GM12864 (cell line): ENCODE data around the gene BFSP1.

Experiments
- DNase-seq: peaks from one replicate; pipeline ENCODE4 v3.0.0-alpha.2; 2011; ENCODE audit warnings: low read depth
- H3K4me3 ChIP-seq: 2 replicates; pipeline ENCODE4 v1.5.1; 2011; ENCODE audit warnings: mild to moderate bottlenecking, low read depth, low read length, control low read depth
- TF ChIP-seq, protein P1 (sequence below): IDR thresholded peaks from 2 replicates; pipeline ENCODE4 v1.5.1; 2011; ENCODE audit warnings: low read depth, mild to moderate bottlenecking, moderate library complexity, low read length, control low read depth, inconsistent platforms; ENCODE audit errors: missing control alignments

BFSP1 gene

DNA sequence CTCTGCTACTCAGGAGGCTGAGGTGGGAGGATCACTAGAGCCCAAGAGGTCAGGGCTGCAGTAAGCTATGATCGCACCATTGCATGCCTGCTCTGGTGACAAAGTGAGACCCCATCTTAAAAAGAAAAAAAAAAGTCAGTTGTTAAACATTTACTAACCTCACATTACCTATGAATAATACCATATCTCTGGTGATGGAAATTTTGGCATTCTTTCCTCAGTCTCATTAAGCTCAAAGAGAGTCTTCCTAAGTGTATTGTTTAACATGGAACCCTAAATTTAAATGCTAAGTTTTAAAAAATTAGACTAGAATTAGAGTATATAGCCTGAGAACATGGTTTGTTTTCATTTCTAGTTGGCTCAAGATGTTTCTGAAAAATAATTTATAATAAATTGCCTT is 11.3 kb upstream of the BFSP1 start:
- no peak overlapping the region for H3K4me3 ChIP-seq
- TF ChIP-seq, protein P1, sequence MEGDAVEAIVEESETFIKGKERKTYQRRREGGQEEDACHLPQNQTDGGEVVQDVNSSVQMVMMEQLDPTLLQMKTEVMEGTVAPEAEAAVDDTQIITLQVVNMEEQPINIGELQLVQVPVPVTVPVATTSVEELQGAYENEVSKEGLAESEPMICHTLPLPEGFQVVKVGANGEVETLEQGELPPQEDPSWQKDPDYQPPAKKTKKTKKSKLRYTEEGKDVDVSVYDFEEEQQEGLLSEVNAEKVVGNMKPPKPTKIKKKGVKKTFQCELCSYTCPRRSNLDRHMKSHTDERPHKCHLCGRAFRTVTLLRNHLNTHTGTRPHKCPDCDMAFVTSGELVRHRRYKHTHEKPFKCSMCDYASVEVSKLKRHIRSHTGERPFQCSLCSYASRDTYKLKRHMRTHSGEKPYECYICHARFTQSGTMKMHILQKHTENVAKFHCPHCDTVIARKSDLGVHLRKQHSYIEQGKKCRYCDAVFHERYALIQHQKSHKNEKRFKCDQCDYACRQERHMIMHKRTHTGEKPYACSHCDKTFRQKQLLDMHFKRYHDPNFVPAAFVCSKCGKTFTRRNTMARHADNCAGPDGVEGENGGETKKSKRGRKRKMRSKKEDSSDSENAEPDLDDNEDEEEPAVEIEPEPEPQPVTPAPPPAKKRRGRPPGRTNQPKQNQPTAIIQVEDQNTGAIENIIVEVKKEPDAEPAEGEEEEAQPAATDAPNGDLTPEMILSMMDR = no peak
- no peak for DNase-seq

DNA sequence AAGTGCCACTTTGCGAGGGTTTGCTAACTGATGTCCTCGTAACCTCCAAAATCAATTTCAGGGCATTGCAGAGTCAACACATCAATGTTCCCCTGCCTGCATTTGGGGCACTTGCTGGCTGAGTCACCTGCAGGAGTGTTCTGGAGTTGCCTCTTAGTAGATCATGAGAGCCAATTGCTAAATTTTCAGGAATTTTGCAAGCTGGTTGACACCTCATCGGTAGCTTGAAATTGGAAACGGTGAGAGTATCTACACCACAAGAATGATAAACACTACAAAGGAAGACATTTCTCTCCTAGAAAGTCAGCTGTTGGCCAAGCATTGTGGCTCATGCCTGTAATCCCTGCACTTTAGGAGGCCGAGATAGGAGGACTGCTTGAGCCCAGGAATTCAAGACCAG is 10.8 kb upstream of the BFSP1 start:
- no peak overlapping the region for H3K4me3 ChIP-seq
- TF ChIP-seq, protein P1 = no peak
- DNase-seq = no peak

GRCh38 chr20:17541596-17541995 is 10.4 kb upstream of the BFSP1 start:
- no peak for DNase-seq
- TF ChIP-seq, protein P1 = no peak
- H3K4me3 ChIP-seq = no peak overlapping the region

- peak; percentile 39 for DNase-seq
- TF ChIP-seq, protein P1 = no peak
- no peak overlapping the region for H3K4me3 ChIP-seq
Observed at GRCh38 chr20:17538517-17539170, 7.5 kb upstream of the BFSP1 start.

GRCh38 chr20:17537959-17538358 is 6.8 kb upstream of the BFSP1 start:
- TF ChIP-seq, protein P1 = no peak
- H3K4me3 ChIP-seq = no peak overlapping the region
- no peak for DNase-seq

DNA sequence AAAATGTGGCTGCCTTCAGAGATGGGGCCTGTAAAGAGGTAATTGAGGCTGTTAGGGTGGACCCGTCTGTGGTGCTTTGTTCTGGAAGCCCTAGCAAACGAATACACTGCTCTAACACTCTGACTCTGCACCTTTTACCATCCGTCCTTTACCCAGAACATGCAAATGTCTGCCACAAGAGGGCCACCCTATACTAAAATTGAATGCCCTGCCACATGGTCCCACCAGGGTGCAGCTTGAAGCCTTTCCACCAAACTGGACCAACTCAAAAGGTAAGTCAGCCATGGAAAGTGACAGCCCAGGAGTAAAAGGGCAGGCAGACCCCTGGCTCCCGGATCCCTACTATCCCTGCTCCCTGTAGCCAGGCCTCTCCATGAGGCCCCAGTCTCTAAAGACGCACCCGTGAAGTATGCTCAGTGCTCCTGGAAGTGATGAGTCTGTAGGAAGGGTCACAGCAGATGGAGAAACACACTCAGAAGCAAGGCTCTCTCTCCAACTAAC is 5.8 kb upstream of the BFSP1 start:
- H3K4me3 ChIP-seq = no peak overlapping the region
- DNase-seq = peak; percentile 38
- TF ChIP-seq, protein P1 = peak; percentile 88

DNA sequence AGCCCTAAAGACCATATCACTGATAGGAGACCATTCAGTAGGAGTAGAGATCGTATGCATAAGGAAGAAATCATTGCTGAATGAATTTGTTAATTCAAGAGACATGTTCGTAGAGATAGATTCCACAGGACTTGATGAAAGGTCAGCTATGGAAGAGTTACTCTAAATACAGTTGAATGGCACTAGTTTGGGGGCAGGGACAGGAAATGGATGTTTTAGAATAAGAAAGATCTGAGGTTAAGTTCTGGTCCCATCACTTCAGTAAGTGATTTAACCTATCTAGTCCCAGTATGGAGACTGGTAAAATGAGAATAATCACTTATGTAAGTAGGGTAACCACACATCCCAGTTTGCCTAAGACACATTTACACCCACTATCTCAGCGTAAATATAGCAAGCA is 2.9 kb upstream of the BFSP1 start:
- TF ChIP-seq, protein P1 = no peak
- H3K4me3 ChIP-seq = no peak overlapping the region
- DNase-seq = no peak
